Sigmoid colon (tissue), 3 donors: Measurements from ENCODE around the gene NHS.

Source experiments
- POLR2A ChIP-seq, 2 donors: fragments of 450-650 bp; IDR thresholded peaks; one replicate each; pipeline ENCODE4 v1.6.1; 2016; ENCODE audit warnings: antibody characterized with exemption in 2 of 2, mild to moderate bottlenecking in 2 of 2, moderate library complexity in 2 of 2
- TF ChIP-seq, protein P1 (sequence below), 4 experiments: fragments of 450-650 bp in 3 of 4; fragments of 200-600 bp in 1 of 4; IDR thresholded peaks; one replicate each; pipeline ENCODE4 v1.5.1; 2016 to 2019; ENCODE audit warnings: antibody characterized with exemption in 4 of 4, mild to moderate bottlenecking in 3 of 4, moderate library complexity in 2 of 4

DNA sequence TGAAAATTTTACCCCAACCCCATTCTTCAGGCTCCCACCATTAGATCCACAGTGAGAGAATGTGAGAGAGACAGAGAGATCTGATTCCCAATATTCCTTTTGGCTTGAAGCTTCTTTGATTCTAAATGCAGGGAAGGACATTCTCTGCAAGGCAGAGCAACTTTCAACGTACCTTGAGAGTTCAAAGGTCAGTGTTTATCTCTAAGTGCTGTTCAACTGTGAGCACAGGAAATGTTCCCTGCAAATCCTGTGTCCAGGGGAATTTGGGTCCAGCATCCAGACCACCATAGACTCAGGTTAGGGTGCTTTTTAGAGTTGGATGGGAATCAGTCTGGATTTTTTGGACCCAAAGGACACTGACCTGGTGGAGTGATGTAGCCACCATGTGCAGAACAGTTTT, 97.4 kb downstream of the NHS start:
- TF ChIP-seq, protein P1, sequence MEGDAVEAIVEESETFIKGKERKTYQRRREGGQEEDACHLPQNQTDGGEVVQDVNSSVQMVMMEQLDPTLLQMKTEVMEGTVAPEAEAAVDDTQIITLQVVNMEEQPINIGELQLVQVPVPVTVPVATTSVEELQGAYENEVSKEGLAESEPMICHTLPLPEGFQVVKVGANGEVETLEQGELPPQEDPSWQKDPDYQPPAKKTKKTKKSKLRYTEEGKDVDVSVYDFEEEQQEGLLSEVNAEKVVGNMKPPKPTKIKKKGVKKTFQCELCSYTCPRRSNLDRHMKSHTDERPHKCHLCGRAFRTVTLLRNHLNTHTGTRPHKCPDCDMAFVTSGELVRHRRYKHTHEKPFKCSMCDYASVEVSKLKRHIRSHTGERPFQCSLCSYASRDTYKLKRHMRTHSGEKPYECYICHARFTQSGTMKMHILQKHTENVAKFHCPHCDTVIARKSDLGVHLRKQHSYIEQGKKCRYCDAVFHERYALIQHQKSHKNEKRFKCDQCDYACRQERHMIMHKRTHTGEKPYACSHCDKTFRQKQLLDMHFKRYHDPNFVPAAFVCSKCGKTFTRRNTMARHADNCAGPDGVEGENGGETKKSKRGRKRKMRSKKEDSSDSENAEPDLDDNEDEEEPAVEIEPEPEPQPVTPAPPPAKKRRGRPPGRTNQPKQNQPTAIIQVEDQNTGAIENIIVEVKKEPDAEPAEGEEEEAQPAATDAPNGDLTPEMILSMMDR (IDR thresholded peaks at IDR 0.05), result no peak
- no peak for TF ChIP-seq POLR2A (IDR thresholded peaks at IDR 0.05)
